ENCODE results near the gene TNFRSF11A.

The TNFRSF11A gene

DNA sequence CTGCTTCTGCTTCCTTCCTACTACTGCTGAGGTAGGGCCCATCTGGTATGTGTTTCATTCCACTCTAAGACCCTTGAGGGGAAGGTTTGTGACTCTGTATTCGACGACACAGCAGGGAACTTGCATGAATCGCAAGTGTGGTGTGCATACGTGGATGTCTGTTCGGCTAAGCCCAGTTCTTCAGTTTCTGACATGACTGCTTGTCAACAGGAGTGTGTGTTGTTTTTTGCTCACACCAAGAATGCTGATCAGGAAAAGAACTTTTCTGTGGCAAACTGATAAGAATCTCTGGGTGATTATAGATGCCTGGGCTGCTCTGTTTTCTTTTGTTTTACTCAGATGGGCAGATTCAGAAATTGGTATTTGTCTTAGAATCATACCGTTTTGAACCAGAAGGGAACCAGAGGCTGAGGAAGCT, 22.0 kb downstream of the TNFRSF11A start:
- Histone ChIP-seq H2AFZ (ENCODE audit: low read depth, low read length) (no peak overlapping the region), H3K4me2 (ENCODE audit: insufficient read depth, low read length) (no peak overlapping the region)
- no peak for ATAC-seq (ENCODE audit: insufficient read depth, low read depth)

DNA sequence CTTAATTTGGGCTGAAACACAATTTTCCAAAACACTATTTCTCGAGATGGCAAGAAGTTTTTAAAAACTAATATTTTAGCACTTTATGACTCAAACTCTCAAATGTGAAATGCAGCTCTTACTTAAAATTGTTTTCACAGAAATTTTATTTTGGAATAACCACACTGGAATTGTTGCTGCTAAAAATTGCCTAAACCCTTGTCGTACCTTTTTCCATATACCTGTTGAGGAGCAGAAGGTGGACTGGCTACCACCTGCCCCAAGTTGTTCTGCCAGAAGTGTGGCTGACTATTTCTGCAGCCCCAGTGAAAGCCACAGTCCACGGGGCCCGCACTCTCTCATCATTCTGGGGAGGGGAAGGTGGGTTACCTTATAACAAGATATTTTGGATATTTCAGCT, 23.4 kb downstream of the TNFRSF11A start:
- DNase-seq (no peak), ATAC-seq (ENCODE audit: insufficient read depth, low read depth) (no peak)
- H3K4me3 ChIP-seq (ENCODE audit: low read depth in 1 of 2, low read length in 2 of 2) = no peak overlapping the region
- no peak overlapping the region for H3K9ac ChIP-seq (ENCODE audit: low read depth, low read length)
- no peak overlapping the region for H3K27ac ChIP-seq (ENCODE audit: low read length)
- peaks cover 26% of the 10 kb centered on the region for H3K27me3 ChIP-seq (ENCODE audit: insufficient read depth, low read length, poor library complexity)
- H3K36me3 ChIP-seq (ENCODE audit: insufficient read depth, low read length) = no peaks in the 10 kb centered on the region
- H3K9me3 ChIP-seq (ENCODE audit: insufficient read depth, low read length, severe bottlenecking) = no peaks in the 10 kb centered on the region
- H3K4me1 ChIP-seq (ENCODE audit: insufficient read depth, low read length) = no peaks in the 10 kb centered on the region
- TF ChIP-seq, protein P1, sequence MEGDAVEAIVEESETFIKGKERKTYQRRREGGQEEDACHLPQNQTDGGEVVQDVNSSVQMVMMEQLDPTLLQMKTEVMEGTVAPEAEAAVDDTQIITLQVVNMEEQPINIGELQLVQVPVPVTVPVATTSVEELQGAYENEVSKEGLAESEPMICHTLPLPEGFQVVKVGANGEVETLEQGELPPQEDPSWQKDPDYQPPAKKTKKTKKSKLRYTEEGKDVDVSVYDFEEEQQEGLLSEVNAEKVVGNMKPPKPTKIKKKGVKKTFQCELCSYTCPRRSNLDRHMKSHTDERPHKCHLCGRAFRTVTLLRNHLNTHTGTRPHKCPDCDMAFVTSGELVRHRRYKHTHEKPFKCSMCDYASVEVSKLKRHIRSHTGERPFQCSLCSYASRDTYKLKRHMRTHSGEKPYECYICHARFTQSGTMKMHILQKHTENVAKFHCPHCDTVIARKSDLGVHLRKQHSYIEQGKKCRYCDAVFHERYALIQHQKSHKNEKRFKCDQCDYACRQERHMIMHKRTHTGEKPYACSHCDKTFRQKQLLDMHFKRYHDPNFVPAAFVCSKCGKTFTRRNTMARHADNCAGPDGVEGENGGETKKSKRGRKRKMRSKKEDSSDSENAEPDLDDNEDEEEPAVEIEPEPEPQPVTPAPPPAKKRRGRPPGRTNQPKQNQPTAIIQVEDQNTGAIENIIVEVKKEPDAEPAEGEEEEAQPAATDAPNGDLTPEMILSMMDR (IDR thresholded peaks at IDR 0.05; ENCODE audit: borderline replicate concordance, extremely low read depth, low read length, poor library complexity, severe bottlenecking) = no peak
- TF ChIP-seq EZH2 (IDR thresholded peaks at IDR 0.05; ENCODE audit: borderline replicate concordance, low read depth, low read length, severe bottlenecking) = no peak
- H3K79me2 ChIP-seq (ENCODE audit: insufficient read depth, low read length) = no peaks in the 10 kb centered on the region
- H3K4me2 ChIP-seq (ENCODE audit: insufficient read depth, low read length) = no peak overlapping the region
- H2AFZ ChIP-seq (ENCODE audit: low read depth, low read length) = no peak overlapping the region
- no peaks in the 10 kb centered on the region for H4K20me1 ChIP-seq (ENCODE audit: insufficient read depth, low read length)

More for the DNA sequence above, 22.0 kb downstream of the TNFRSF11A start:
- H3K4me1 ChIP-seq (ENCODE audit: insufficient read depth, low read length) = no peaks in the 10 kb centered on the region
- no peaks in the 10 kb centered on the region for H4K20me1 ChIP-seq (ENCODE audit: insufficient read depth, low read length)
- H3K27me3 ChIP-seq (ENCODE audit: insufficient read depth, low read length, poor library complexity) = peaks cover 28% of the 10 kb centered on the region
- no peaks in the 10 kb centered on the region for H3K9me3 ChIP-seq (ENCODE audit: insufficient read depth, low read length, severe bottlenecking)
- no peak overlapping the region for H3K4me3 ChIP-seq (ENCODE audit: low read depth in 1 of 2, low read length in 2 of 2)
- H3K79me2 ChIP-seq (ENCODE audit: insufficient read depth, low read length) = no peaks in the 10 kb centered on the region
- H3K9ac ChIP-seq (ENCODE audit: low read depth, low read length) = no peak overlapping the region
- no peaks in the 10 kb centered on the region for H3K36me3 ChIP-seq (ENCODE audit: insufficient read depth, low read length)
- TF ChIP-seq, protein P1 (IDR thresholded peaks at IDR 0.05; ENCODE audit: borderline replicate concordance, extremely low read depth, low read length, poor library complexity, severe bottlenecking) = no peak
- no peak for TF ChIP-seq EZH2 (IDR thresholded peaks at IDR 0.05; ENCODE audit: borderline replicate concordance, low read depth, low read length, severe bottlenecking)
- no peak overlapping the region for H3K27ac ChIP-seq (ENCODE audit: low read length)
- DNase-seq = no peak

DNA sequence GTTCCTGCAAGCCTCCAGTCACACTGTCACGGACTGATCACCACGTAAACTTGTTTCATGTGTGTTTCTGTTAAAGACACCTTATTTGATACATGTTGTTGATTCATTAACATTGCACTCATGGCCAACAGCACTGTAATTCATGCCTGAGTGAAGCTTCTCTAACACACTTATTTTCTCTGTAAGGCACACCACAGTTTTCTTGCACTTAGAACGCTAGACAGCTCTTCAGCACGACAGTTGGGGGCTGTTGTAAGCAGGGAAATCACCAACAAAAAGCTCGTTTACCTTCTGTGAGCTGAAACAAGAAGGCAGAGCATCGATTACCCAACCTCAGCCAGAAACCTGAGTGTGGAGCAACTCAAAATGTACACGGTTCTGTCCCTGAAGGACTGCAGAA, 28.1 kb downstream of the TNFRSF11A start:
- Histone ChIP-seq H3K4me1 (ENCODE audit: insufficient read depth, low read length) (no peaks in the 10 kb centered on the region), H3K79me2 (ENCODE audit: insufficient read depth, low read length) (no peaks in the 10 kb centered on the region), H3K4me2 (ENCODE audit: insufficient read depth, low read length) (no peak overlapping the region), H3K9me3 (ENCODE audit: insufficient read depth, low read length, severe bottlenecking) (no peaks in the 10 kb centered on the region), H2AFZ (ENCODE audit: low read depth, low read length) (no peak overlapping the region), H4K20me1 (ENCODE audit: insufficient read depth, low read length) (no peaks in the 10 kb centered on the region), H3K36me3 (ENCODE audit: insufficient read depth, low read length) (no peaks in the 10 kb centered on the region), H3K9ac (ENCODE audit: low read depth, low read length) (no peak overlapping the region), H3K27me3 (ENCODE audit: insufficient read depth, low read length, poor library complexity) (peaks cover 3% of the 10 kb centered on the region), H3K4me3 (ENCODE audit: low read depth in 1 of 2, low read length in 2 of 2) (no peak overlapping the region), H3K27ac (ENCODE audit: low read length) (no peak overlapping the region)
- DNase-seq = no peak
- no peak for ATAC-seq (ENCODE audit: insufficient read depth, low read depth)
- TF ChIP-seq, protein P1 (IDR thresholded peaks at IDR 0.05; ENCODE audit: borderline replicate concordance, extremely low read depth, low read length, poor library complexity, severe bottlenecking) = no peak
- no peak for TF ChIP-seq EZH2 (IDR thresholded peaks at IDR 0.05; ENCODE audit: borderline replicate concordance, low read depth, low read length, severe bottlenecking)

DNA sequence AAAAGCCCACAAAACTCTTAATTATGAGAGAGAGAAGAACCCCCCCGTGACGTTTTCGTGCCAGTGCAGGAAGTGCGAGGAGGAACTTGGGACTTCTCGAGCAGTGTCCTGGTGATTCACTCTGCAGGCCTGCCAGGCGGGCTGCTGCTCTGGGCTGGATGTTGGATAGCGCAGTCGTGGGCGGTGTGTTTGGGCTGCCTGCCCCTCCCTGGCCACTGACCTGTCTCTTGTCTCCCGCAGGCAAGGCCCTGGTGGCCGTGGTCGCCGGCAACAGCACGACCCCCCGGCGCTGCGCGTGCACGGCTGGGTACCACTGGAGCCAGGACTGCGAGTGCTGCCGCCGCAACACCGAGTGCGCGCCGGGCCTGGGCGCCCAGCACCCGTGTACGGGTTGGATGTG, 29.0 kb downstream of the TNFRSF11A start:
- Histone ChIP-seq H3K36me3 (ENCODE audit: insufficient read depth, low read length) (no peaks in the 10 kb centered on the region), H4K20me1 (ENCODE audit: insufficient read depth, low read length) (no peaks in the 10 kb centered on the region), H3K27ac (ENCODE audit: low read length) (no peak overlapping the region), H3K9ac (ENCODE audit: low read depth, low read length) (no peak overlapping the region), H3K27me3 (ENCODE audit: insufficient read depth, low read length, poor library complexity) (peaks cover 3% of the 10 kb centered on the region), H3K9me3 (ENCODE audit: insufficient read depth, low read length, severe bottlenecking) (no peaks in the 10 kb centered on the region), H2AFZ (ENCODE audit: low read depth, low read length) (no peak overlapping the region), H3K4me2 (ENCODE audit: insufficient read depth, low read length) (no peak overlapping the region), H3K4me3 (ENCODE audit: low read depth in 1 of 2, low read length in 2 of 2) (no peak overlapping the region), H3K79me2 (ENCODE audit: insufficient read depth, low read length) (no peaks in the 10 kb centered on the region), H3K4me1 (ENCODE audit: insufficient read depth, low read length) (no peaks in the 10 kb centered on the region)
- DNase-seq = no peak
- TF ChIP-seq EZH2 (IDR thresholded peaks at IDR 0.05; ENCODE audit: borderline replicate concordance, low read depth, low read length, severe bottlenecking) = no peak
- TF ChIP-seq, protein P1 (IDR thresholded peaks at IDR 0.05; ENCODE audit: borderline replicate concordance, extremely low read depth, low read length, poor library complexity, severe bottlenecking) = no peak
- ATAC-seq (ENCODE audit: insufficient read depth, low read depth) = no peak
